ENCODE measurements around the gene CELSR2. TPM values are rescaled to one million over a fixed set of nuclear protein-coding genes. Genes with fewer than 3 reads are reported as not detected.

The CELSR2 gene
- total and polyA plus RNA-seq, 9 donors = 0.90 to 17.1 (median 3.1) TPM

GRCh38 chr1:109251277-109252166 is 2.2 kb downstream of the CELSR2 start:
- H3K36me3 ChIP-seq = no peaks in the 10 kb centered on the region
- no peaks in the 10 kb centered on the region for H3K9me3 ChIP-seq
- H3K4me3 ChIP-seq = no peak overlapping the region
- WGBS, 3 donors = 95 to 97% (median 97%) methylated on average over 32 of the region's 32 CpGs
- intact Hi-C loops (cut with DNase I) = no loop called here
- TF ChIP-seq POLR2A (IDR thresholded peaks at IDR 0.05) = no peak
- TF ChIP-seq, protein P1, sequence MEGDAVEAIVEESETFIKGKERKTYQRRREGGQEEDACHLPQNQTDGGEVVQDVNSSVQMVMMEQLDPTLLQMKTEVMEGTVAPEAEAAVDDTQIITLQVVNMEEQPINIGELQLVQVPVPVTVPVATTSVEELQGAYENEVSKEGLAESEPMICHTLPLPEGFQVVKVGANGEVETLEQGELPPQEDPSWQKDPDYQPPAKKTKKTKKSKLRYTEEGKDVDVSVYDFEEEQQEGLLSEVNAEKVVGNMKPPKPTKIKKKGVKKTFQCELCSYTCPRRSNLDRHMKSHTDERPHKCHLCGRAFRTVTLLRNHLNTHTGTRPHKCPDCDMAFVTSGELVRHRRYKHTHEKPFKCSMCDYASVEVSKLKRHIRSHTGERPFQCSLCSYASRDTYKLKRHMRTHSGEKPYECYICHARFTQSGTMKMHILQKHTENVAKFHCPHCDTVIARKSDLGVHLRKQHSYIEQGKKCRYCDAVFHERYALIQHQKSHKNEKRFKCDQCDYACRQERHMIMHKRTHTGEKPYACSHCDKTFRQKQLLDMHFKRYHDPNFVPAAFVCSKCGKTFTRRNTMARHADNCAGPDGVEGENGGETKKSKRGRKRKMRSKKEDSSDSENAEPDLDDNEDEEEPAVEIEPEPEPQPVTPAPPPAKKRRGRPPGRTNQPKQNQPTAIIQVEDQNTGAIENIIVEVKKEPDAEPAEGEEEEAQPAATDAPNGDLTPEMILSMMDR (IDR thresholded peaks at IDR 0.05) = no peak
- no peak for TF ChIP-seq EP300 (IDR thresholded peaks at IDR 0.05)
- no peak for DNase-seq
- peaks cover 4% of the 10 kb centered on the region for H3K4me1 ChIP-seq (ENCODE audit: insufficient read depth)
- H3K27me3 ChIP-seq = no peaks in the 10 kb centered on the region
- H3K27ac ChIP-seq = no peak overlapping the region

- H3K4me1 ChIP-seq (ENCODE audit: insufficient read depth) = peaks cover 4% of the 10 kb centered on the region
- no peak overlapping the region for H3K4me3 ChIP-seq
- WGBS, 3 donors = 95 to 96% (median 96%) methylated on average over 30 to 31 of the region's 31 CpGs
- no peak for DNase-seq
- H3K27me3 ChIP-seq = no peaks in the 10 kb centered on the region
- intact Hi-C loops (cut with DNase I) = no loop called here
- H3K27ac ChIP-seq = no peak overlapping the region
- TF ChIP-seq, protein P1 (IDR thresholded peaks at IDR 0.05) = no peak
- TF ChIP-seq EP300 (IDR thresholded peaks at IDR 0.05) (no peak), POLR2A (IDR thresholded peaks at IDR 0.05) (no peak)
- H3K9me3 ChIP-seq = no peaks in the 10 kb centered on the region
- H3K36me3 ChIP-seq = no peaks in the 10 kb centered on the region
Measured at GRCh38 chr1:109252167-109252892, 3.0 kb downstream of the CELSR2 start.

- 86 to 90% (median 88%) methylated on average over 28 to 33 of the region's 33 CpGs for WGBS, 3 donors
- H3K27ac ChIP-seq = no peak overlapping the region
- intact Hi-C loops (cut with DNase I) = no loop called here
- TF ChIP-seq, protein P1 (IDR thresholded peaks at IDR 0.05) = no peak
- TF ChIP-seq EP300 (IDR thresholded peaks at IDR 0.05) (no peak), POLR2A (IDR thresholded peaks at IDR 0.05) (no peak)
- H3K27me3 ChIP-seq = no peaks in the 10 kb centered on the region
- peaks cover 4% of the 10 kb centered on the region for H3K4me1 ChIP-seq (ENCODE audit: insufficient read depth)
- no peaks in the 10 kb centered on the region for H3K36me3 ChIP-seq
- DNase-seq = peak in 3 of 5 donors; percentile 17 to 36 (median 22)
- no peaks in the 10 kb centered on the region for H3K9me3 ChIP-seq
- no peak overlapping the region for H3K4me3 ChIP-seq
Measured at GRCh38 chr1:109252893-109253802, 3.8 kb downstream of the CELSR2 start.
